Transverse colon (tissue), 4 donors: ENCODE results near the gene NES. TPM values are rescaled to one million over a fixed set of nuclear protein-coding genes. Genes with fewer than 3 reads are reported as not detected.

Experiments used
- DNase-seq: peaks from one replicate; pipeline ENCODE4 v3.0.0-alpha.2; 2019
- H3K27ac ChIP-seq, 4 donors: fragments of 200-600 bp; sonication (generic); 2 replicates each; pipeline ENCODE4 v1.5.1; 2016 to 2018; ENCODE audit warnings: inconsistent platforms in 4 of 4
- H3K27me3 ChIP-seq: fragments of 200-600 bp; sonication (generic); 2 replicates; pipeline ENCODE4 v1.5.1; 2017; ENCODE audit warnings: inconsistent platforms
- H3K36me3 ChIP-seq, 4 donors: fragments of 200-600 bp; sonication (generic); 2 replicates each; pipeline ENCODE4 v1.5.1; 2017 to 2019; ENCODE audit warnings: inconsistent platforms in 4 of 4
- H3K4me1 ChIP-seq, 4 donors: fragments of 200-600 bp; sonication (generic); 2 replicates each; pipeline ENCODE4 v1.5.1; 2017 to 2020; ENCODE audit warnings: inconsistent platforms in 4 of 4
- H3K4me3 ChIP-seq, 4 donors: fragments of 200-600 bp; sonication (generic); 1 replicate in 1 of 4; 2 replicates in 3 of 4; pipeline versions ENCODE4 v1.5.1 to v1.6.1; 2017 to 2019; ENCODE audit warnings: inconsistent platforms in 4 of 4
- H3K9me3 ChIP-seq, 2 donors: fragments of 200-600 bp; sonication (generic); 2 replicates each; pipeline ENCODE4 v1.5.1; 2017 to 2019; ENCODE audit warnings: inconsistent platforms in 2 of 2
- CTCF ChIP-seq, 5 experiments: fragments of 200-600 bp in 3 of 5; fragments of 450-650 bp in 2 of 5; sonication (generic) in 3 of 5; IDR thresholded peaks; 1 replicate in 2 of 5; 2 replicates in 3 of 5; pipeline ENCODE4 v1.5.1; 2016 to 2017; ENCODE audit warnings: antibody characterized with exemption in 5 of 5, inconsistent platforms in 3 of 5, mild to moderate bottlenecking in 2 of 5, moderate library complexity in 1 of 5
- EP300 ChIP-seq: sonication (generic); formaldehyde crosslinking; IDR thresholded peaks from one replicate; pipeline ENCODE4 v1.6.1; 2017; ENCODE audit warnings: antibody characterized with exemption, low read depth
- POLR2A ChIP-seq: fragments of 450-650 bp; IDR thresholded peaks from one replicate; pipeline ENCODE4 v1.6.1; 2016; ENCODE audit warnings: antibody characterized with exemption, mild to moderate bottlenecking, moderate library complexity
- POLR2AphosphoS5 ChIP-seq, 3 donors: sonication (generic); formaldehyde crosslinking; IDR thresholded peaks; one replicate each; pipeline ENCODE4 v1.6.1; 2016; ENCODE audit warnings: antibody characterized with exemption in 3 of 3
- WGBS, 2 donors: methylation state at CpG; one replicate each; pipeline ENCODE4 v1.1.5; 2018; ENCODE audit warnings: low coverage in 1 of 2; 5-methylcytosine and 5-hydroxymethylcytosine counted together
- in situ Hi-C, 4 donors: fragments of 200-750 bp; cut with MboI; loops; one replicate each; pipeline versions ENCODE4 v1.15.0 to v1.15.1; 2017; ENCODE audit warnings: low sequenced_read_pairs in 3 of 4, low pct_ligation_motif_present in 1 of 4, low pct_unique_long_range_greater_than_20kb in 1 of 4
- intact Hi-C: fragments of 100-400 bp; cut with DNase I; formaldehyde crosslinking; loops from one replicate; pipeline ENCODE4 v1.15.1; 2023; ENCODE audit warnings: low total_unique reads
- total RNA-seq, 4 donors: library from RNA; depleted of rRNA; stranded (reverse); fragments of >200 nt; gene quantifications; one replicate each; pipeline ENCODE4 v1.1.0, GENCODE V29; 2016

NES gene
- total RNA-seq, 4 donors from 2014 or later: 3.3 to 15.5 (median 5.5) TPM

GRCh38 chr1:156689035-156689952 is 12.1 kb upstream of the NES start:
- no peaks in the 10 kb centered on the region for H3K9me3 ChIP-seq
- H3K36me3 ChIP-seq: no peaks in the 10 kb centered on the region
- DNase-seq: peak; percentile 80
- H3K4me3 ChIP-seq: no peak overlapping the region
- intact Hi-C loops (loop anchor here (1.0 kb wide), 1 partner anchor 36 kb away; no protein-coding TSS in a partner anchor), in situ Hi-C loops (loop anchor here in 3 of 4 donors (5.0 to 25.0 kb wide), 2 partner anchors 33 to 173 kb away; partner anchors contain the start of genes INSRR (in 2 of the 3) and NTRK1 (in 2 of the 3))
- 0 to 2% methylated on average over 8 to 16 of the region's 23 CpGs for WGBS, 2 donors
- no peak for TF ChIP-seq EP300
- TF ChIP-seq CTCF (IDR thresholded peaks at IDR 0.05): peak; percentile 86 to 92 (median 91)
- no peak for TF ChIP-seq POLR2AphosphoS5 (IDR thresholded peaks at IDR 0.05)
- TF ChIP-seq POLR2A: no peak
- H3K27me3 ChIP-seq: peaks cover 89% of the 10 kb centered on the region
- H3K27ac ChIP-seq: no peak overlapping the region
- H3K4me1 ChIP-seq: peaks cover 4 to 28% (median 12%) of the 10 kb centered on the region in 4 donors

GRCh38 chr1:156684227-156684782 is 7.1 kb upstream of the NES start:
- intact Hi-C loops: no loop called here
- Histone ChIP-seq H3K27ac (no peak overlapping the region), H3K4me3 (no peak overlapping the region), H3K27me3 (peaks cover 69% of the 10 kb centered on the region), H3K36me3 (no peaks in the 10 kb centered on the region), H3K9me3 (no peaks in the 10 kb centered on the region), H3K4me1 (peaks cover 0 to 4% (median 1%) of the 10 kb centered on the region in 4 donors)
- in situ Hi-C loops: loop anchor here in 2 of 4 donors (25.0 kb wide), 1 partner anchor 178 kb away; the partner anchor contains the start of genes INSRR (in 2 of the 2) and NTRK1 (in 2 of the 2)
- TF ChIP-seq POLR2AphosphoS5 (IDR thresholded peaks at IDR 0.05) (no peak), POLR2A (no peak), EP300 (no peak), CTCF (IDR thresholded peaks at IDR 0.05) (no peak)
- 55 to 64% methylated on average over 1 to 5 of the region's 5 CpGs for WGBS, 2 donors
- DNase-seq: no peak

GRCh38 chr1:156682166-156682890 is 5.1 kb upstream of the NES start:
- WGBS, 2 donors: 56 to 74% methylated on average over 3 to 5 of the region's 5 CpGs
- Histone ChIP-seq H3K36me3 (no peaks in the 10 kb centered on the region), H3K27ac (no peak overlapping the region), H3K4me1 (peaks cover 2 to 9% (median 7%) of the 10 kb centered on the region in 4 donors), H3K27me3 (peaks cover 69% of the 10 kb centered on the region), H3K4me3 (no peak overlapping the region), H3K9me3 (no peaks in the 10 kb centered on the region)
- in situ Hi-C loops: loop anchor here in 2 of 4 donors (25.0 kb wide), 1 partner anchor 180 kb away; the partner anchor contains the start of genes INSRR (in 2 of the 2) and NTRK1 (in 2 of the 2)
- intact Hi-C loops: no loop called here
- no peak for TF ChIP-seq POLR2A
- no peak for TF ChIP-seq CTCF (IDR thresholded peaks at IDR 0.05)
- TF ChIP-seq POLR2AphosphoS5 (IDR thresholded peaks at IDR 0.05): no peak
- no peak for TF ChIP-seq EP300
- DNase-seq: no peak
